ENCODE results near the gene CCDC97.
"Not testable (repeated sequence)": the region's sequence is repeated elsewhere in the genome, so short reads cannot be mapped to it uniquely, and the experiment has no call there.

Gene CCDC97

GRCh38 chr19:41366089-41366488, 56.1 kb downstream of the CCDC97 start:
- DNase-seq: no peak

- peak; percentile 79 for DNase-seq
Observed at GRCh38 chr19:41367848-41368301, 57.9 kb downstream of the CCDC97 start.

- no peak for DNase-seq
Observed at GRCh38 chr19:41369769-41370168, 59.8 kb downstream of the CCDC97 start.

- DNase-seq: not testable (repeated sequence)
Observed at GRCh38 chr19:41371119-41371518, 61.1 kb downstream of the CCDC97 start.

- DNase-seq: no peak
Observed at GRCh38 chr19:41371541-41371940, 61.6 kb downstream of the CCDC97 start.

- no peak for DNase-seq
Observed at GRCh38 chr19:41372501-41372900, 62.5 kb downstream of the CCDC97 start.

- DNase-seq: no peak
Observed at GRCh38 chr19:41373993-41374392, 64.0 kb downstream of the CCDC97 start.
